Measurements from ENCODE around the gene TRIM8. TPM values are rescaled to one million over a fixed set of nuclear protein-coding genes. Genes with fewer than 3 reads are reported as not detected.

Gene TRIM8
- total RNA-seq, 1 experiment from 2014 or later, result 37.0 TPM

GRCh38 chr10:102599565-102600327 lies 44.5 kb upstream of the TRIM8 start:
- Histone ChIP-seq H3K79me1 (ENCODE audit: insufficient read depth, low read depth, low read length, poor library complexity, severe bottlenecking) (no peaks in the 10 kb centered on the region), H2AFZ (ENCODE audit: low read length) (no peak overlapping the region), H3K4ac (ENCODE audit: low read depth, low read length) (no peak overlapping the region), H4K20me1 (ENCODE audit: control insufficient read depth, insufficient read depth, insufficient read length) (no peaks in the 10 kb centered on the region), H4K8ac (replicated peaks; ENCODE audit: insufficient read length, low read depth, low read length) (no peak overlapping the region), H3K23ac (ENCODE audit: insufficient read length, low read depth, low read length) (no peak overlapping the region), H3K27ac (ENCODE audit: insufficient read length, low read depth, low read length) (no peak overlapping the region), H3K4me1 (ENCODE audit: insufficient read depth, low read length) (no peaks in the 10 kb centered on the region; the same call in 1 of the 2 replicates), H2BK20ac (ENCODE audit: low read depth, low read length, poor library complexity, severe bottlenecking) (no peak overlapping the region), H2BK12ac (ENCODE audit: insufficient read length, low read depth, low read length) (no peak overlapping the region), H3K4me2 (ENCODE audit: insufficient read depth, insufficient read length, low read length) (no peak overlapping the region), H4K5ac (ENCODE audit: insufficient read length, low read depth, low read length) (no peak overlapping the region), H2BK15ac (ENCODE audit: low read depth, low read length) (no peak overlapping the region), H2BK5ac (ENCODE audit: insufficient read length, low read length) (no peak overlapping the region), H3K79me2 (ENCODE audit: insufficient read depth, low read length) (no peaks in the 10 kb centered on the region), H3K9ac (ENCODE audit: extremely low read depth, insufficient read length, low read length) (no peak overlapping the region), H2BK120ac (ENCODE audit: low read depth, low read length, poor library complexity, severe bottlenecking) (no peak overlapping the region), H3K27me3 (ENCODE audit: insufficient read depth, low read length) (no peaks in the 10 kb centered on the region), H3T11ph (ENCODE audit: low read length) (no peak overlapping the region), H3K9me3 (ENCODE audit: control insufficient read depth, low read depth, low read length) (no peaks in the 10 kb centered on the region), H4K91ac (ENCODE audit: insufficient read length, low read depth, low read length) (no peak overlapping the region), H2AK5ac (ENCODE audit: insufficient read length, low read length) (no peak overlapping the region), H3K18ac (ENCODE audit: insufficient read length, low read depth, low read length) (no peak overlapping the region), H3K14ac (ENCODE audit: insufficient read depth, low read length) (no peak overlapping the region; the same call in 1 of the 2 replicates), H3K56ac (ENCODE audit: insufficient read length, low read depth, low read length) (no peak overlapping the region), H3K23me2 (ENCODE audit: insufficient read length, low read depth, low read length, poor library complexity, severe bottlenecking) (no peaks in the 10 kb centered on the region)
- TF ChIP-seq, protein P1, sequence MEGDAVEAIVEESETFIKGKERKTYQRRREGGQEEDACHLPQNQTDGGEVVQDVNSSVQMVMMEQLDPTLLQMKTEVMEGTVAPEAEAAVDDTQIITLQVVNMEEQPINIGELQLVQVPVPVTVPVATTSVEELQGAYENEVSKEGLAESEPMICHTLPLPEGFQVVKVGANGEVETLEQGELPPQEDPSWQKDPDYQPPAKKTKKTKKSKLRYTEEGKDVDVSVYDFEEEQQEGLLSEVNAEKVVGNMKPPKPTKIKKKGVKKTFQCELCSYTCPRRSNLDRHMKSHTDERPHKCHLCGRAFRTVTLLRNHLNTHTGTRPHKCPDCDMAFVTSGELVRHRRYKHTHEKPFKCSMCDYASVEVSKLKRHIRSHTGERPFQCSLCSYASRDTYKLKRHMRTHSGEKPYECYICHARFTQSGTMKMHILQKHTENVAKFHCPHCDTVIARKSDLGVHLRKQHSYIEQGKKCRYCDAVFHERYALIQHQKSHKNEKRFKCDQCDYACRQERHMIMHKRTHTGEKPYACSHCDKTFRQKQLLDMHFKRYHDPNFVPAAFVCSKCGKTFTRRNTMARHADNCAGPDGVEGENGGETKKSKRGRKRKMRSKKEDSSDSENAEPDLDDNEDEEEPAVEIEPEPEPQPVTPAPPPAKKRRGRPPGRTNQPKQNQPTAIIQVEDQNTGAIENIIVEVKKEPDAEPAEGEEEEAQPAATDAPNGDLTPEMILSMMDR (conservative IDR thresholded peaks at IDR 0.05), result no peak
- Mint-ChIP-seq H3K27ac (peak overlapping the region in 1 of 3 experiments; percentile 55; a peak in 1 of 7 replicates), H3K27me3 (ENCODE audit: low read depth) (no peaks in the 10 kb centered on the region), H3K4me3 (no peak overlapping the region), H3K4me1 (peaks cover 19 to 21% of the 10 kb centered on the region in 2 experiments), H3K36me3 (ENCODE audit: insufficient read depth in 1 of 3, low read depth in 3 of 3) (peaks cover 0 to 18% (median 13%) of the 10 kb centered on the region in 3 experiments; a peak in 3 of 7 replicates), H3K9me3 (no peaks in the 10 kb centered on the region)
- no CpG with 5 or more reads among the region's 7 CpGs for WGBS (ENCODE audit: extremely low coverage, insufficient read length, low lambda C conversion rate)
- DNase-seq, result no peak

All from H9 (cell line).